GM19193 (cell line): Measurements from ENCODE around the gene LYSMD4.
A peak's percentile ranks its signal among the peaks of the same experiment; 100 is the strongest.

ENCODE experiments used
- POLR2A ChIP-seq: IDR thresholded peaks from 4 replicates; pipeline ENCODE4 v1.6.1; 2011; ENCODE audit not compliant: insufficient read depth, insufficient read length; ENCODE audit errors: extremely low read depth

LYSMD4 gene

GRCh38 chr15:99733268-99734039 is at the start of gene LYSMD4:
Gene LYSMD4 (minus strand): TSS chr15:99733437. CDS start chr15:99731999, 1,438 bp downstream.
- TF ChIP-seq POLR2A, result peak; percentile 73

DNA sequence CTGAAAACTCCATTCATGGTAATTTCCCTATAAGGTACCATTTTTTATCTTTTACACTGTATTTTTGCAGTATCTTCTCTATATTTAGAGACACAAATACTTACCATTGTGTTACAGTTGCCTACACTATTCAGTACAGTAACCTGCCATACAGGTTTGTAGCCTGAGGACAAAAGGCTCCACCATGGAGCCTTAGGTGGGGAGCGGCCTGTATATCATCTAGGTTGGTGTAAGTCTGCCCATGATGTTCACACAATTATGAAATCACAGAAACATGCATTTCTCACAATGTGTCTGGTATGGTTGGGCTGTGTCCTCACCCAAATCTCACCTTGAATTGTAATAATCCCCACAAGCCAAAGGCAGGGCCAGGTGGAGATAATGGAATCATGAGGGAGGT is 43.9 kb upstream of the LYSMD4 start:
- no peak for TF ChIP-seq POLR2A

GRCh38 chr15:99764522-99764921 is 31.3 kb upstream of the LYSMD4 start:
- TF ChIP-seq POLR2A, result no peak

DNA sequence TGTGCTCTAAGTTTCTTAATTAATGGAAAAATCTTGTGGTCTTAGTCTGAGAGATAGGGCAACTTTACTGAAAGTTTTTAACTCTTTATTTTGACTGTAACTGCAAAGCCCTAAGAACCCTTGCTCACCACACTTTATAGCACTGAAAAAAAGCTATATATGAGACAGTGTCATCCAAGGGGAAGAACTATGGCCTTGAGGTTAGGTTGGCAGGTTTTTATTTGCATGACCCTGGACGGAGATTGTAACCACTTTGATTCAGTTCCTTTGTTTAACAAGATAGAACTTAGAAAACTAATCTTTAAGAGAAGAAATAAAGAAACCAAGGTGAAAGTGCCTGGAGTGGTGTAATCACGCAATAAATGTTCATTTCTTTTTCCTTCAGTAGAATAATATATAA is 30.6 kb upstream of the LYSMD4 start:
- TF ChIP-seq POLR2A, result no peak

DNA sequence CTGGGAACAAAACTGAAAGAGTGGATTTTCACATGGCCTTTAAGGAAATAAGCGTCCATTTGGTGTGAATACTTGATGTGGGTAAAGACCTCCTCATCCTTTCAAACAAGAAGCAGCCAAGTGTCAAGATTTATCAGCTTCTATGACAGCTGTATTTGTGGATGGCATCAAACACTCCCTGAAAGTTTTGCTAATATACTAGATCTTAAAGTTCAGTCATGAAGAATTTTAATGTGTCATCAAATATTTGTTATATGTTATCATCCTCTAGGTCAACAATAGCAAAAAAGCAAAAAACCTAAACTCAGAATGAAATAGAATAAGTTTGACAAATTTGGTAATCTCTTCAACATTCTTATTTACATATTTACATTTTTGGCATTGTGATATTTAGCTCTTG is 29.1 kb upstream of the LYSMD4 start:
- no peak for TF ChIP-seq POLR2A

GRCh38 chr15:99755692-99756409 is 22.6 kb upstream of the LYSMD4 start:
- TF ChIP-seq POLR2A, result no peak

DNA sequence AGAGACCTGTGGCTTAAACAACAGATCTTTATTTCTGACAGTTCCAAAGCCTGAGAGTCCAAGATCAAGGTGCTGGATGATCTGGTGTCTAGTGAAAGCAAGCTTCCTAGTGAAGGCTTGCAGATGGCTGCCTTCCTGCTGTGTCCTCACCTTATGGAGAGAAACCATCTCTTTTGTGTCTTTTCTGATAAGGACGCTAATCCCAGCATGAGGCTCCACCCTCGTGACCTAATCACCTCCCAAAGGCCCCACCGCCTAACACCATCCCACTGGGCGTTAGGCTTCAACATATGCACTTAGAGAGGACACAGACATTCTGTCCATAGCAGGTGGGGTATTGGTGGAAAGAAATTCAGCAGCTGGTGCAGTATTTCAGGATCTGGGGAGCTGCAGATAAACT is 19.8 kb upstream of the LYSMD4 start:
- TF ChIP-seq POLR2A, result no peak

DNA sequence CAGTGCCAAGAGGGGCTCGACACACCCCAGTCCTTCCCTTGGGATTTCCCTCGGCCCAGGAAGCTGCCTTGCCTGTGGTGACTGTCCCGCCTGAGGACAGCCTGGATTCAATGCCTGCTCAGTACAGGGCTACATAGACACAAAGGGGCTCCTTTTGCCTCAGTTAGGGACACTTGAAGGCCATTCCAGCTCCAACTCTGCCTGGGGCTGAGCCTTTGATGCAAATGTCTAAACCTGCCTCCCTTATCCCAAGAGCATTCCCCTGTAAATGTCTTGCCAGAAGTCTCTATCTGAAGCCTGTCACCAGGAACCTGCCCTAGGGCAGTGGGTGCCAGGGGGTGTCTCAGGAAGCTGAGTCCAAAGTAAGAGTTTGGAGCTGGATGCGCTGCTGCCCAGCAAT is 19.3 kb upstream of the LYSMD4 start:
- no peak for TF ChIP-seq POLR2A

GRCh38 chr15:99749386-99749785 is 16.1 kb upstream of the LYSMD4 start:
- no peak for TF ChIP-seq POLR2A

- TF ChIP-seq POLR2A, result no peak
Observed at GRCh38 chr15:99745370-99746086, 12.3 kb upstream of the LYSMD4 start.

DNA sequence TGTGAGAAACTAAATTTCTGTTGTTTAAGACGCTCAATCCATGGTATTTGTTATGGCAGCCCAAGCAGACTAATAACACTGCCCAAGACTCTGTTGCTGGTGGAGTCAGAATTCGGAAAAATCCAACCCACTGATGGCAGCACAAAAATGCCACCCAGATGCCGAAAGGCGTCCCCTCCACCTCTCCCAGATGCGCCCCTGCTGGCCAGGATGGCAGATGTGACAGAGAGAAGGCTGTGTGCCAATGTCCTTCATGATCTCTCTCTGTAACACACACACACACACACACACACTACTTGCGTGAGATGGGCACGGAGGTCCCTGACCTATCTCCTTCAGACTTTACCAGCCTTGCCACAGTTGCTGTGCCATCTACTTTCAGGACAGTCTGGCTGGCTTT is 10.9 kb upstream of the LYSMD4 start:
- no peak for TF ChIP-seq POLR2A

DNA sequence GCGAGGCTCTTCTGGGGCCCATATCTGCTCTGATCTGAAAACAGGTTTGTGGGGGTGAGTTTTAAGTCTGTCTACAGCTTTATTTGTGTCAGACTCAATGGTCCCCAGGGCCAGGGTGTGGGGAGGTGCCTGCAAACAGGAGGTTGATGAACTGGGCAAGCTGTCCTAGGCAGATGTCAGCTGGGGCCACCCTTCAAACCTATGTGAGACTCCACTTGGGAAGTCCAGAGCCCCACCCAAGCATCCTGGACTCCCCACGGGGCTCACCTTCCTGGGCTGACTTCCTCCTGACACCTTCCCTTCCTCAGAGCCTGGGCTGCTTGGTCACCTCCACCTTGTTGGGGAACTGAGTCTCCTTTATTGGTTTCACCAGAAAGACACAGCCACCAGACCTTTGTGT is 8.6 kb upstream of the LYSMD4 start:
- TF ChIP-seq POLR2A, result no peak

- no peak for TF ChIP-seq POLR2A
Observed at GRCh38 chr15:99738021-99738847, 5.0 kb upstream of the LYSMD4 start.

DNA sequence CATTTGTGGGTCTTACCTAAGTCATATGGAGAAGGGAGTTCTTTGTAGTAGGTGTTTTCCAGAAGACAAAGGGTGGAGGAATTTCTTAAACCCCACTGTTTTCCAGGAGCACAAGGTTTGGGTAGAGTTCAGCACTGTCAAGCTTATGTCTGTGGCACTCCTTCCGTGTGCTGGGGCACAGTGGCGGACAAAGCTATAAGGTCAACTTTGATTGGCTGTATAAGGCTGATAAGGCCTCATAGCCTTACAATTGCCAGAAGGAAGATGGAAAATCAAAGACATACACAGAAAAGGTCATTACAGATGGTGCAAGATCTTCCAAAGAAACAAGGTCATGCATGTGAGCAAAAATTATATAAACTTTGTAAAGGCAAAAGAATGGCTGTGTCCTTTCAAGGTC is 3.5 kb upstream of the LYSMD4 start:
- no peak for TF ChIP-seq POLR2A

GRCh38 chr15:99735868-99736267 is 2.6 kb upstream of the LYSMD4 start:
- no peak for TF ChIP-seq POLR2A
